HG02943 (cell line): ENCODE data around the gene PDZRN3.

Experiments used
- ATAC-seq: cut with Tn5 transposase; IDR thresholded peaks from one replicate; pipeline ENCODE4 v1.9.1; 2021; ENCODE audit warnings: mild to moderate bottlenecking, low read depth, moderate library complexity; ENCODE audit not compliant: unreplicated experiment

Gene PDZRN3

GRCh38 chr3:73624017-73624820 is 522 bp downstream of the PDZRN3 start:
- ATAC-seq: no peak

DNA sequence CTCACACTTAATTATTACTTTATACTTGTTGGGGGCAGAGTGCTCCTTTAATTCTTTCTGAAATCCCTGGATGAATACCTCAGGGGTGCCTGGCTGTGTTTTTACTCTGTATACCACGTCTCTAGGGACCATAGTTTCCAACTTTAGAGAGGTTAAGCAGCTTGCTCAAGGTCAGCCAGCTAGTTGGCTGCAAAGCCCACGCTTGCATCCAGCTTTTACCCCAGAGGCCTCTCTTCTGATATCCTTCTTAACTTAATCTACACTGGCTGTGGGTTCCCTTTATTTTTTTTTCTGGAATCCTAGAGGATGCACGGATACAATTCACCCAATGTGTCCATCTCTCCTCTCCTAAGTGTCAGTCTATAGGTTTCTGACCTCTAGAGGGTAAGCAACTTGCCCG is 1.4 kb downstream of the PDZRN3 start:
- ATAC-seq: no peak

GRCh38 chr3:73622091-73622805 is 2.5 kb downstream of the PDZRN3 start:
- no peak for ATAC-seq

GRCh38 chr3:73621388-73621787 is 3.4 kb downstream of the PDZRN3 start:
- ATAC-seq: no peak

- ATAC-seq: no peak
Measured at GRCh38 chr3:73618461-73618860, 6.3 kb downstream of the PDZRN3 start.

GRCh38 chr3:73616056-73616455 is 8.7 kb downstream of the PDZRN3 start:
- ATAC-seq: no peak

GRCh38 chr3:73614419-73614818 is 10.3 kb downstream of the PDZRN3 start:
- ATAC-seq: no peak

- ATAC-seq: no peak
Measured at GRCh38 chr3:73611176-73611575, 13.6 kb downstream of the PDZRN3 start.

DNA sequence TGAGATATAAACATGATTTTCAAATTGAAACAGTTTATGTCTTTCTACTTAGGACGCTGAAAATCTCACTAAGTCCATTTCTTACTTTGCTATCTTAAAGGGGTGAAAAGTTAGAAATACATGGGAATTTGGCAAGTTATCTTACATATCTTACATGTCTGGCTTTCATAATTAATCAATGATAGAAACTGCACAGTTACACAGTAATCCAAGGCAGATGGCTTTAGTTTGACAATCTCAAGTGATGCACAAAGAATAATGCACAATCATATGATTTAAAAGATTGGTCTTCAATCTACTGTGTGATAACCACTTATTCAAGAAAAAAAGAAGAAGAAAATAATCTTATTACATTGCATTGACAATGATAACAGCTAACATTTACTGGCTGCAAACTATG is 14.2 kb downstream of the PDZRN3 start:
- ATAC-seq: no peak

- ATAC-seq: no peak
Measured at GRCh38 chr3:73609655-73610054, 15.1 kb downstream of the PDZRN3 start.

DNA sequence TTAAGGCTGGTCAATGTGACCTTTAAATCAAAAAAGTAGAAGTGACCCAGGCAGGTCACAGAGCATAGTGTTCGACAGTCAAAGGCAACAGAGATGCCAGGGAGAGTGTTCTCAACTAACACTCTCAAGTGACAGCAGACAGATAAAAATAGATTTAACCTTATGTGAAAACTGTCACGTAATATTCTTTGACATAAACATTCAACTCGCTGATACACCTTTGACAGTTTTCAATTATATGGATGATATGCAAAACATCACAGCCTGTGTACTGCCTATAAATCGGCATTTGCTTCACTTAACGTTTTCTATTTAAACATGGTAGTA is 15.5 kb downstream of the PDZRN3 start:
- no peak for ATAC-seq

GRCh38 chr3:73608456-73609314 is 16.1 kb downstream of the PDZRN3 start:
- no peak for ATAC-seq

DNA sequence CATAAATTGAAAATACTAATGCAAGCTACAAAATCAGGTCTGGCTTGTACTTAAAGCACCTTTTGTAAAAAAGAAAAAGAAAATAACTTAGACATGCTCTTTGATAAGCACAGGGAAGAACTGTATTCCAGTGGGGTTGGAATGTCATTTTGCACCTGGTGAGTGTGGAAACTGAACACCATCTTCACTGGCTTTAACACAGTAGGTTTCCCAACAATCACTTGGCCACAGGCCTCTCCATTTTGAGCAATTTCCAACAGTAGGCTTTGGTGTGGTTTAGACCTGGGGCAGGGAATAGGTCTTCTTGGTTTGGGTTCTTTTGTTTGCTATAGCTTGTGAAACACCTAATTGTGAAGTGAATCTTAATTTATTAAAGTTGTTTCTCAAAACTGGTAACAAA is 18.9 kb downstream of the PDZRN3 start:
- ATAC-seq: no peak

- ATAC-seq: no peak
Measured at GRCh38 chr3:73605412-73605811, 19.3 kb downstream of the PDZRN3 start.

DNA sequence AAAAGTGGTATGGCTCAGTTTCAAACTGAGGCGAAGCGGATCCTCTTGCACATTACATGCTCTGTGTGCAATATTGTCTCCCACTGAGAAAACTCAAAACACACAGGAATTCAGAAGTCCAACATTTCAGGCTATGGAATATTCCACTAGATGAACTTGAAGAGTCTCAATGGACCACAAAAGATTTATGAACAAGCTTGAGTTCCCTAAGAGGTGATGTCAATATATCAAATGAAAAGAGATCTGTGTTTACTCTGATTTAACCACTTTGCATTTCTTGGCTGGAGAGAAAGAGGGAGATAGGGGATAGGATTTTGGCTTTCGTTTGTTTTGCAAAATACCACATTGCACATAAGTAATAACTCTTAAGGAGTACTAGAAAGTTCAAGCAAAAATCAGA is 20.3 kb downstream of the PDZRN3 start:
- ATAC-seq: no peak

DNA sequence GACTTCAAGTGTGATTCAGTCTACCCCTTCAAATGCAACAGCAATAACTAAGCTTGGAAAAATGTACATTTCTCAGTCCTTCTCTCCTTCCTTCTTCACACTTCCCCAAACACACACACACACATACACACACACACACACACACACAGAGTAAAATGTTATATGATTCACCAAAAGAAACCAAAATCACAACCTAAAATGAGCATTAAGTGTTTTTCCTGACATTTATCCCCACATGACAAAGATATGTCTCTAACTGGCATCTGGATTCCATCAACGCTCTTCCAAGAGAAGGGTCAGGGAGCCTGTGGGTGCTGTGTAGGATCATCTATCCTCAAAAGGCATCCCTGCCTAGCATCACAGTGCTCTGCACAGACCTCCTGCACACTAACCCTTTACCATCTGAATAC is 21.0 kb downstream of the PDZRN3 start:
- no peak for ATAC-seq

- no peak for ATAC-seq
Measured at GRCh38 chr3:73602170-73602569, 22.6 kb downstream of the PDZRN3 start.

DNA sequence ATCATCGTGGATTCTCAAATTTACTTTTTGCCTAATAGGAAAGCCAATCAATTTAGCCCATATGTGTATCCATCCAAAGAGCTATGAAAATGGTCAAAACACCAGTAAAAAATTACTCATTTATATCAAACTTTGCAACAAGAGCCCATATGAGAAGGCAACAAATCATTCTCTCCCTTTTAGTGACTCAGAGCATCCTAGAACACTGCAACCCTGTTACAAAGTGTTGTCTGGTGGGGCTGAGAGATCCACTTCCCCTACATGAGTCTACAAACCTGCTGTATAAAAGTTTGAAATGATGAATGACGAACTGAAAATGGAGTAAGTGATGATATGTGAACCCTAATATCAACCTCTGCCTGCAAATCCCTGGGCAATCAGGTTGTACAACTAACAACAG is 23.3 kb downstream of the PDZRN3 start:
- no peak for ATAC-seq

DNA sequence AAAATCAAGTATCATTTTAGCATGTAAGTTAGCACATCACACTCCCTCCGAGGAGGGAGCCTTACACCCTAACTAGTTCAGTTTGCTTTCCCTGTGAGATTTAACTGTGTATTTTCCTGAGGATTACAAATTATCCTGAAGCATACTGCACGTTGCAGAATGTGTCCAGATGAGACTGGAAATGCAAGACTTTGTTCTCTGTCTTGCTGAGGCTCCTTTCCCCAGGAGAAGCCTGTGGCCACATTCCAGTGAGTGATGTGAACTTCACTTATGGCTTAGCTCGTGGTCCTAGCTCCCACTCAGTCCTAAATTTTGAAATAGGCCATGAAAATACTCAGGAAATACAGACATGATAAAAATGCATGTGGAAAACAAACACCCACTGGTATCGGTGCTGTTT is 23.7 kb downstream of the PDZRN3 start:
- no peak for ATAC-seq

- ATAC-seq: no peak
Measured at GRCh38 chr3:73600293-73600938, 24.3 kb downstream of the PDZRN3 start.

DNA sequence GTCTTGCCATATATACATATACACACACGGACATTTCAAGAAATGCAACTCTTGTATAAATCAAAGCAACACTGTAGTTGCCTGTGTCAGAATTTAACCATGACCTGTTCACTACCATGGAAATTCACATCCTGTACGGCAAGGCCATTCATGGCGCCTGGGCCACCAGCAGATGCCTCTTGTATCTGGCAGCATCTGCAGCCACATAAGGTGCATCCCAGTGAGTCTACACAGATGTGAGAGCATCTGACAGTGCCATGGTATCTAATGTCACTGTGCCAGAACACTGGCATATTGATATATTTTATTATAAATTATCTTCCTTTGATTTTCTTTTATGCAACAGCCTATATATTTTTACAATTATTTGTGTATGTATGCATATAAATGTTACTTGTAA is 25.1 kb downstream of the PDZRN3 start:
- no peak for ATAC-seq
